ENCODE data around the gene ZMYND8. TPM values are rescaled to one million over a fixed set of nuclear protein-coding genes. Genes with fewer than 3 reads are reported as not detected.

The ZMYND8 gene
- total RNA-seq, 1 experiment from 2014 or later, result 29.0 TPM

DNA sequence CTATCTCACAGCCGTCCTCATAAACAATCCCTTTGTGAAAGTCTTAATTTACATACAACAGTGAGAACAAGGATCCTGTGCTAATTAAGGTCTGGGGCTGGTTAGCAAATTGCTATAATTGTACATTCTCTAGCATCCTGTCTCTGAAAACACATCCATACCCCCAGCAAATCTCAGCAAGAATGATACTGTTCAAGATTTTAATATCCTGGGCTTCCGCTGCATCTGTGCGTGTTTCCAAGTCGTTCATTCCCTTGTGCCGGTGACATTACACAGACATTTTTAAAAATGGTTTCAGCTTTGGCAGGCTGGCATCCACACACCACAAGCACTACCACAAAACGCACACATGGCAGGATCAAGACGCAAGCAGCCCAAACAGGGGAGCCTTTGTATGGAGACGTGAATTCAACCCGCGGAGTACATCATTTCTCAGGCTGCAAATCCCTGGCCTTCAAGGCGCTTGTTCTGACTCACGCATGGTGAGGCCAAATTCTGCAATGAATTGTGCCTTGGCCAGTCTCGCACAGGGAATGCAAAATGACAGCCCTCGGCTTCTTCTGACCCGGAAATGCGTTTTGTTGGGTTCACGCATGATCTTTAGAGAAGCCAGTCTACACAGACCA, 20.3 kb downstream of the ZMYND8 start (continued):
- TF ChIP-seq, protein P1, sequence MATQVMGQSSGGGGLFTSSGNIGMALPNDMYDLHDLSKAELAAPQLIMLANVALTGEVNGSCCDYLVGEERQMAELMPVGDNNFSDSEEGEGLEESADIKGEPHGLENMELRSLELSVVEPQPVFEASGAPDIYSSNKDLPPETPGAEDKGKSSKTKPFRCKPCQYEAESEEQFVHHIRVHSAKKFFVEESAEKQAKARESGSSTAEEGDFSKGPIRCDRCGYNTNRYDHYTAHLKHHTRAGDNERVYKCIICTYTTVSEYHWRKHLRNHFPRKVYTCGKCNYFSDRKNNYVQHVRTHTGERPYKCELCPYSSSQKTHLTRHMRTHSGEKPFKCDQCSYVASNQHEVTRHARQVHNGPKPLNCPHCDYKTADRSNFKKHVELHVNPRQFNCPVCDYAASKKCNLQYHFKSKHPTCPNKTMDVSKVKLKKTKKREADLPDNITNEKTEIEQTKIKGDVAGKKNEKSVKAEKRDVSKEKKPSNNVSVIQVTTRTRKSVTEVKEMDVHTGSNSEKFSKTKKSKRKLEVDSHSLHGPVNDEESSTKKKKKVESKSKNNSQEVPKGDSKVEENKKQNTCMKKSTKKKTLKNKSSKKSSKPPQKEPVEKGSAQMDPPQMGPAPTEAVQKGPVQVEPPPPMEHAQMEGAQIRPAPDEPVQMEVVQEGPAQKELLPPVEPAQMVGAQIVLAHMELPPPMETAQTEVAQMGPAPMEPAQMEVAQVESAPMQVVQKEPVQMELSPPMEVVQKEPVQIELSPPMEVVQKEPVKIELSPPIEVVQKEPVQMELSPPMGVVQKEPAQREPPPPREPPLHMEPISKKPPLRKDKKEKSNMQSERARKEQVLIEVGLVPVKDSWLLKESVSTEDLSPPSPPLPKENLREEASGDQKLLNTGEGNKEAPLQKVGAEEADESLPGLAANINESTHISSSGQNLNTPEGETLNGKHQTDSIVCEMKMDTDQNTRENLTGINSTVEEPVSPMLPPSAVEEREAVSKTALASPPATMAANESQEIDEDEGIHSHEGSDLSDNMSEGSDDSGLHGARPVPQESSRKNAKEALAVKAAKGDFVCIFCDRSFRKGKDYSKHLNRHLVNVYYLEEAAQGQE (IDR thresholded peaks at IDR 0.05; ENCODE audit: low read depth), result no peak
- no peak for TF ChIP-seq CBX3 (IDR thresholded peaks at IDR 0.05; ENCODE audit: low read depth)
- TF ChIP-seq FOSL1 (IDR thresholded peaks at IDR 0.05; ENCODE audit: low read depth), result no peak
- no peak for TF ChIP-seq JUND (IDR thresholded peaks at IDR 0.05)
- TF ChIP-seq, protein P2, sequence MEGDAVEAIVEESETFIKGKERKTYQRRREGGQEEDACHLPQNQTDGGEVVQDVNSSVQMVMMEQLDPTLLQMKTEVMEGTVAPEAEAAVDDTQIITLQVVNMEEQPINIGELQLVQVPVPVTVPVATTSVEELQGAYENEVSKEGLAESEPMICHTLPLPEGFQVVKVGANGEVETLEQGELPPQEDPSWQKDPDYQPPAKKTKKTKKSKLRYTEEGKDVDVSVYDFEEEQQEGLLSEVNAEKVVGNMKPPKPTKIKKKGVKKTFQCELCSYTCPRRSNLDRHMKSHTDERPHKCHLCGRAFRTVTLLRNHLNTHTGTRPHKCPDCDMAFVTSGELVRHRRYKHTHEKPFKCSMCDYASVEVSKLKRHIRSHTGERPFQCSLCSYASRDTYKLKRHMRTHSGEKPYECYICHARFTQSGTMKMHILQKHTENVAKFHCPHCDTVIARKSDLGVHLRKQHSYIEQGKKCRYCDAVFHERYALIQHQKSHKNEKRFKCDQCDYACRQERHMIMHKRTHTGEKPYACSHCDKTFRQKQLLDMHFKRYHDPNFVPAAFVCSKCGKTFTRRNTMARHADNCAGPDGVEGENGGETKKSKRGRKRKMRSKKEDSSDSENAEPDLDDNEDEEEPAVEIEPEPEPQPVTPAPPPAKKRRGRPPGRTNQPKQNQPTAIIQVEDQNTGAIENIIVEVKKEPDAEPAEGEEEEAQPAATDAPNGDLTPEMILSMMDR (IDR thresholded peaks at IDR 0.05 in 2 of 3, conservative IDR thresholded peaks at IDR 0.05 in 1 of 3; ENCODE audit: borderline replicate concordance in 1 of 3, insufficient read depth in 1 of 3, low read depth in 2 of 3, low read length in 2 of 3), result no peak
- TF ChIP-seq YY1 (IDR thresholded peaks at IDR 0.05; ENCODE audit: extremely low read depth, insufficient replicate concordance, low read depth, low read length), result no peak

Data from HCT116 (cell line).